GM12878 (cell line): Measurements from ENCODE around the gene TRIM63. TPM values are rescaled to one million over a fixed set of nuclear protein-coding genes. Genes with fewer than 3 reads are reported as not detected.
"Not testable (repeated sequence)": the region's sequence is repeated elsewhere in the genome, so short reads cannot be mapped to it uniquely, and the experiment has no call there.

Experiments used
- ATAC-seq: fragments of 200-7000 bp; cut with Tn5 transposase; 3 replicates; pipeline ENCODE4 v1.9.1; 2020; ENCODE audit warnings: mild to moderate bottlenecking, moderate library complexity
- BruUV-seq: library from RNA; stranded (reverse); fragments of 400-500 nt; replicated peaks from 2 replicates; lab custom pipeline; 2021; lab: Mats Ljungman, UMichigan
- CTCF ChIA-PET: fragments of 300-600 bp; sonication (Branson Sonifier 250); formaldehyde crosslinking; extraction: SDS; loops from one replicate; lab custom pipeline; 2021; ENCODE audit warnings: inconsistent platforms; lab: Yijun Ruan, JAX
- POLR2A ChIA-PET: fragments of 350-600 bp; formaldehyde crosslinking; extraction: SDS; loops from one replicate; lab custom pipeline; 2021; ENCODE audit warnings: inconsistent platforms; lab: Charles Lee
- RAD21 ChIA-PET: fragments of 300-600 bp; sonication (Branson Sonifier 250); formaldehyde crosslinking; loops from one replicate; lab custom pipeline; 2023; ENCODE audit warnings: antibody characterized with exemption; ENCODE audit not compliant: unreplicated experiment; lab: Charles Lee
- SMC1A ChIA-PET: fragments of 300-600 bp; sonication (Branson Sonifier 250); formaldehyde crosslinking; loops from one replicate; lab custom pipeline; 2023; ENCODE audit not compliant: unreplicated experiment, uncharacterized antibody; lab: Charles Lee
- DNase-seq: peaks from one replicate; pipeline ENCODE4 v3.0.0-alpha.2; 2011; ENCODE audit warnings: low read depth, low spot score
- FAIRE-seq: peaks from 3 replicates; lab custom pipeline; 2011; peaks lifted over from hg19 to GRCh38; lab: Jason Lieb, UNC
- H2AFZ ChIP-seq: 2 replicates; pipeline ENCODE4 v1.6.0; 2011; ENCODE audit warnings: low read depth, low read length, control low read depth; ENCODE audit not compliant: control insufficient read depth
- H3K27ac ChIP-seq: 2 replicates; pipeline ENCODE4 v1.5.1; 2011; ENCODE audit warnings: control low read depth; ENCODE audit not compliant: control insufficient read depth, insufficient read depth
- H3K27me3 ChIP-seq, 2 experiments: replicated peaks in 1 of 2; 2 replicates each; pipeline versions ENCODE4 v1.6.0 to v1.6.1; 2011; ENCODE audit warnings: low read length in 1 of 2; ENCODE audit not compliant: control insufficient read depth in 2 of 2, insufficient read depth in 2 of 2
- H3K36me3 ChIP-seq, 2 experiments: 2 replicates each; pipeline ENCODE4 v1.5.1; 2011; ENCODE audit warnings: low read length in 1 of 2; ENCODE audit not compliant: control insufficient read depth in 2 of 2, insufficient read depth in 2 of 2
- H3K4me1 ChIP-seq: 2 replicates; pipeline ENCODE4 v1.6.1; 2011; ENCODE audit warnings: mild to moderate bottlenecking, low read length, moderate library complexity, mixed read lengths; ENCODE audit not compliant: control insufficient read depth, insufficient read depth
- H3K4me2 ChIP-seq: 2 replicates; pipeline ENCODE4 v1.6.0; 2011; ENCODE audit warnings: control low read depth; ENCODE audit not compliant: control insufficient read depth, insufficient read depth
- H3K4me3 ChIP-seq: fragments of 200-600 bp; sonication (generic); 2 replicates; pipeline ENCODE4 v1.5.1; 2016
- H3K79me2 ChIP-seq: 2 replicates; pipeline ENCODE4 v1.6.0; 2011; ENCODE audit warnings: low read length; ENCODE audit not compliant: control insufficient read depth, insufficient read depth
- H3K9ac ChIP-seq: 2 replicates; pipeline ENCODE4 v1.8.0; 2011; ENCODE audit warnings: low read length, control low read depth, mixed read lengths; ENCODE audit not compliant: control insufficient read depth, insufficient read depth
- H3K9me3 ChIP-seq: replicated peaks from 3 replicates; pipeline ENCODE4 v1.5.1; 2011; ENCODE audit warnings: mild to moderate bottlenecking, low read length; ENCODE audit not compliant: control insufficient read depth, insufficient read depth
- H4K20me1 ChIP-seq: 2 replicates; pipeline ENCODE4 v1.6.0; 2011; ENCODE audit not compliant: control insufficient read depth, insufficient read depth
- NFYB ChIP-seq: IDR thresholded peaks from 2 replicates; pipeline ENCODE4 v1.6.1; 2011; ENCODE audit warnings: low read depth, mild to moderate bottlenecking, low read length, improper control_type of control experiment, moderate library complexity; ENCODE audit not compliant: insufficient read depth
- SMC3 ChIP-seq: IDR thresholded peaks from 2 replicates; pipeline ENCODE4 v1.6.1; 2011; ENCODE audit warnings: low read length, improper control_type of control experiment, borderline replicate concordance
- ZZZ3 ChIP-seq: IDR thresholded peaks from 2 replicates; pipeline ENCODE4 v1.6.1; 2011; ENCODE audit warnings: low read depth; ENCODE audit not compliant: control insufficient read depth, insufficient read length
- WGBS: methylation state at CpG from one replicate; pipeline ENCODE4 v1.1.6; 2016; ENCODE audit warnings: low lambda C conversion rate; ENCODE audit not compliant: insufficient replicate concordance, insufficient coverage; ENCODE audit errors: missing lambda C conversion rate; 5-methylcytosine and 5-hydroxymethylcytosine counted together
- in situ Hi-C: fragments of 300-500 bp; cut with MboI; formaldehyde crosslinking; loops from 9 replicates; pipeline ENCODE4 v1.14.3; 2018; ENCODE audit warnings: mixed read lengths
- intact Hi-C: fragments of 100-400 bp; cut with micrococcal nuclease; formaldehyde crosslinking; loops from one replicate; pipeline ENCODE4 v1.14.2; 2022; ENCODE audit not compliant: unreplicated experiment
- polyA plus RNA-seq, 11 experiments: library from polyadenylated mRNA; depleted of rRNA in 4 of 11; unstranded in 6 of 11; stranded (reverse) in 5 of 11; fragments of >200 nt; fragmentation: Nextera tagmentation in 4 of 11; fragmentation: Illumina TruSeq in 1 of 11; extraction: Ambion mirVana in 4 of 11; extraction: Trizol in 1 of 11; gene quantifications; 1 replicate in 1 of 11; 2 replicates in 10 of 11; pipeline versions ENCODE4 v1.2.1 to v1.2.3, GENCODE V29; 2011 to 2016; ENCODE audit warnings: inconsistent platforms in 2 of 11, missing spikeins in 2 of 11, low read depth in 1 of 11
- total RNA-seq, 4 experiments: library from RNA; depleted of rRNA in 3 of 4; stranded (reverse); fragments of >200 nt in 3 of 4; fragmentation: Illumina TruSeq in 1 of 4; extraction: Trizol in 1 of 4; gene quantifications; 2 replicates each; pipeline versions ENCODE4 v1.2.1 to v1.2.3, GENCODE V29; 2013 to 2021

Gene TRIM63
- total and polyA plus RNA-seq, 10 of the 15 experiments (the other 5 are each of a cell fraction or from before 2014, with no cell fraction given): not detected

DNA sequence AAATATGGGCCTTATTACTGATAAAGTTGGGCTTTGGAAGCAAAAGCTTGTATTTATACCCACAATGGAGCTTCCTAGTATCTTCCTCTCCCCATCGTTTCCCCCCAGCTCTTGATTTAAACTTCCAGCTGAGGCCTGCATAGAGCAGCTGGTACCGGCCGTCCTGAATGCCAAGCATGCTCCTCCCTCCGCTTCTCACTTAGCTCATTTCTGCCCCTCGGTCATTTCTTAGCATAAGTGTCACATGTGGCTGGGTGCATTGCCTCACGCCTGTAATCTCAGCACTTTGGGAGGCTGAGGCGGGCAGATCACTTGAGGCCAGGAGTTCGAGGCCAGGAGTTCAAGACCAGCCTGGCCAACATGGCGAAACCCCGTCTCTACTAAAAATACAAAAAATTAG is 32.8 kb upstream of the TRIM63 start:
- CTCF ChIA-PET: interaction anchor here (11.5 kb wide), 1 partner anchor 44 kb away, joined by 235 read pairs; no protein-coding TSS in a partner anchor
- H3K36me3 ChIP-seq, DNase-seq, H3K4me1 ChIP-seq, H3K27ac ChIP-seq, FAIRE-seq, H2AFZ ChIP-seq, H3K4me2 ChIP-seq, H3K9me3 ChIP-seq, H4K20me1 ChIP-seq, H3K9ac ChIP-seq, BruUV-seq, intact Hi-C loops, ATAC-seq, H3K79me2 ChIP-seq, H3K4me3 ChIP-seq, POLR2A ChIA-PET, in situ Hi-C loops, H3K27me3 ChIP-seq: not testable (repeated sequence)
- SMC1A ChIA-PET: interaction anchor here (9.4 kb wide), 1 partner anchor 44 kb away, joined by 131 read pairs; no protein-coding TSS in a partner anchor
- 51% methylated on average over 9 of the region's 10 CpGs for WGBS
- RAD21 ChIA-PET: interaction anchor here (6.5 kb wide), 1 partner anchor 44 kb away, joined by 110 read pairs; no protein-coding TSS in a partner anchor

DNA sequence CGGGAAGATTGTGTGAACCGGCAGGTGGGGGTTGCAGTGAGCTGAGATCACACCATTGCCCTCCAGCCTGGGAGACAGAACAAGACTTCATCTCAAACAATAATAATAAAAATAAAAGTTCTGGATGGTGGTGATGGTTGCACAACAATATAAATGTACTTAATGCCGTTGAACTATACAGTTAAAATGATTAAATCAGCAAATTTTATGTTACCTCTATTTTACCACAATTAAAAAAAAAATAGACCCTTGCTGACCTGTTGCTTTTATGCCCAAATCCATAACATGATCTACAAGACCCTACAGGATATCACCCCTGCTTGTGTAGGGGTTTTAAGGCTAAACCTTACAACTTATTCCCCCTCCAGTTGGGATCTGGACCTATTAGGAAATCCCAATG is 32.4 kb upstream of the TRIM63 start:
- RAD21 ChIA-PET: interaction anchor here (6.5 kb wide), 1 partner anchor 44 kb away, joined by 110 read pairs; no protein-coding TSS in a partner anchor
- Histone ChIP-seq H4K20me1 (no peaks in the 10 kb centered on the region), H3K9me3 (no peaks in the 10 kb centered on the region), H3K4me2 (no peak overlapping the region), H3K79me2 (no peaks in the 10 kb centered on the region), H3K27ac (no peak overlapping the region), H3K27me3 (peaks cover 0 to 2% of the 10 kb centered on the region in 2 experiments; a peak in 3 of 4 replicates), H3K9ac (no peak overlapping the region), H3K4me1 (no peaks in the 10 kb centered on the region), H3K36me3 (no peaks in the 10 kb centered on the region), H3K4me3 (no peak overlapping the region), H2AFZ (no peak overlapping the region)
- ATAC-seq: no peak
- intact Hi-C loops: no loop called here
- POLR2A ChIA-PET: no interaction called here
- WGBS: 67% methylated on average over 3 of the region's 3 CpGs
- SMC1A ChIA-PET: interaction anchor here (9.4 kb wide), 1 partner anchor 45 kb away, joined by 131 read pairs; no protein-coding TSS in a partner anchor
- no peak for FAIRE-seq
- no TSS peak for BruUV-seq
- in situ Hi-C loops: no loop called here
- CTCF ChIA-PET: interaction anchor here (11.5 kb wide), 1 partner anchor 45 kb away, joined by 235 read pairs; no protein-coding TSS in a partner anchor
- no peak for DNase-seq
- TF ChIP-seq ZZZ3: no peak
- no peak for TF ChIP-seq NFYB
- TF ChIP-seq SMC3: no peak
